Caco-2 (cell line): ENCODE data around the gene BCL2. TPM values are rescaled to one million over a fixed set of nuclear protein-coding genes. Genes with fewer than 3 reads are reported as not detected.

Experiments used
- BruUV-seq: library from RNA; stranded (reverse); fragments of 400-500 nt; replicated peaks from 2 replicates; lab custom pipeline; 2021; lab: Mats Ljungman, UMichigan
- CTCF ChIA-PET: fragments of 300-600 bp; sonication (Branson Sonifier 250); formaldehyde crosslinking; loops from one replicate; lab custom pipeline; 2022; ENCODE audit warnings: antibody characterized with exemption; lab: Charles Lee
- POLR2A ChIA-PET: fragments of 300-600 bp; sonication (Branson Sonifier 250); formaldehyde crosslinking; loops from one replicate; lab custom pipeline; 2022; ENCODE audit warnings: antibody characterized with exemption; lab: Charles Lee
- DNase-seq, 2 experiments: peaks; one replicate each; pipeline versions ENCODE4 v3.0.0 to v3.0.0-alpha.2; 2020 to 2022
- H3K27me3 ChIP-seq: replicated peaks from 2 replicates; pipeline ENCODE4 v1.6.0; 2011; ENCODE audit warnings: low read length; ENCODE audit not compliant: control insufficient read depth, insufficient read depth
- H3K36me3 ChIP-seq: 2 replicates; pipeline ENCODE4 v1.5.1; 2011; ENCODE audit warnings: low read length; ENCODE audit not compliant: control insufficient read depth, insufficient read depth
- H3K4me1 ChIP-seq: fragments of 250-450 bp; sonication (Bioruptor Pico); 2 replicates; pipeline ENCODE4 v1.5.1; 2020; ENCODE audit warnings: mild to moderate bottlenecking
- H3K4me3 ChIP-seq: 2 replicates; pipeline ENCODE4 v1.5.1; 2011; ENCODE audit warnings: low read depth, mild to moderate bottlenecking, control low read depth, low read length
- H3K9me3 ChIP-seq: fragments of 250-450 bp; sonication (Bioruptor Pico); 2 replicates; pipeline ENCODE4 v1.5.1; 2020; ENCODE audit warnings: mild to moderate bottlenecking, moderate library complexity
- H3K27ac Mint-ChIP-seq: one replicate; pipeline ENCODE4 v1.8.0; 2022; ENCODE audit warnings: mixed read lengths; ENCODE audit not compliant: unreplicated experiment
- H3K27me3 Mint-ChIP-seq: one replicate; pipeline ENCODE4 v1.8.0; 2022; ENCODE audit warnings: mixed read lengths; ENCODE audit not compliant: insufficient read depth, unreplicated experiment
- H3K36me3 Mint-ChIP-seq: one replicate; pipeline ENCODE4 v1.8.0; 2022; ENCODE audit warnings: mild to moderate bottlenecking, mixed read lengths; ENCODE audit not compliant: insufficient read depth, unreplicated experiment
- H3K4me1 Mint-ChIP-seq: one replicate; pipeline ENCODE4 v1.8.0; 2022; ENCODE audit warnings: low read depth, mixed read lengths; ENCODE audit not compliant: unreplicated experiment
- H3K4me3 Mint-ChIP-seq: one replicate; pipeline ENCODE4 v1.8.0; 2022; ENCODE audit warnings: mild to moderate bottlenecking, moderate library complexity, mixed read lengths; ENCODE audit not compliant: unreplicated experiment
- H3K9me3 Mint-ChIP-seq: one replicate; pipeline ENCODE4 v1.8.0; 2022; ENCODE audit warnings: mixed read lengths; ENCODE audit not compliant: unreplicated experiment
- CTCF ChIP-seq, 2 experiments: fragments of 200-600 bp in 1 of 2; IDR thresholded peaks; 1 replicate in 1 of 2; 2 replicates in 1 of 2; pipeline versions ENCODE4 v1.5.1 to v1.8.0; 2011 to 2022; ENCODE audit warnings: antibody characterized with exemption in 1 of 2, control low read depth in 1 of 2, inconsistent platforms in 1 of 2, low read depth in 1 of 2, low read length in 1 of 2, mild to moderate bottlenecking in 1 of 2, moderate library complexity in 1 of 2; ENCODE audit not compliant: insufficient read depth in 1 of 2, severe bottlenecking in 1 of 2, unreplicated experiment in 1 of 2
- intact Hi-C: fragments of 100-400 bp; cut with micrococcal nuclease; formaldehyde crosslinking; loops from one replicate; pipeline ENCODE4 v1.10.0; 2022; ENCODE audit not compliant: unreplicated experiment
- total RNA-seq: library from RNA; stranded (reverse); gene quantifications from 2 replicates; pipeline ENCODE4 v1.2.3, GENCODE V29; 2022

BCL2 gene
- total RNA-seq, 1 experiment from 2014 or later, result 6.5 TPM

GRCh38 chr18:63254716-63255399 is 64.7 kb downstream of the BCL2 start:
- TF ChIP-seq CTCF (IDR thresholded peaks at IDR 0.05; ENCODE audit: insufficient read depth in 1 of 2, low read depth in 1 of 2, low read length in 1 of 2, severe bottlenecking in 1 of 2, unreplicated experiment in 1 of 2), result no peak
- Histone ChIP-seq H3K9me3 (no peaks in the 10 kb centered on the region), H3K4me1 (no peaks in the 10 kb centered on the region), H3K36me3 (no peaks in the 10 kb centered on the region), H3K4me3 (no peak overlapping the region), H3K27me3 (no peaks in the 10 kb centered on the region)
- Mint-ChIP-seq H3K4me3 (no peak overlapping the region), H3K9me3 (no peaks in the 10 kb centered on the region), H3K27ac (no peak overlapping the region), H3K36me3 (peaks cover 6% of the 10 kb centered on the region), H3K4me1 (no peaks in the 10 kb centered on the region), H3K27me3 (no peaks in the 10 kb centered on the region)
- ChIA-PET CTCF (no interaction called here), POLR2A (no interaction called here)
- intact Hi-C loops, result no loop called here
- no peak for DNase-seq
- BruUV-seq, result no TSS peak

GRCh38 chr18:63253428-63254372 is 65.9 kb downstream of the BCL2 start:
- H3K4me1 ChIP-seq, result no peaks in the 10 kb centered on the region
- no peaks in the 10 kb centered on the region for H3K4me1 Mint-ChIP-seq
- no peaks in the 10 kb centered on the region for H3K36me3 ChIP-seq
- H3K4me3 ChIP-seq, result no peak overlapping the region
- peaks cover 6% of the 10 kb centered on the region for H3K36me3 Mint-ChIP-seq
- no peak for TF ChIP-seq CTCF (IDR thresholded peaks at IDR 0.05; ENCODE audit: insufficient read depth in 1 of 2, low read depth in 1 of 2, low read length in 1 of 2, severe bottlenecking in 1 of 2, unreplicated experiment in 1 of 2)
- no peaks in the 10 kb centered on the region for H3K9me3 ChIP-seq
- no peak overlapping the region for H3K4me3 Mint-ChIP-seq
- no peaks in the 10 kb centered on the region for H3K27me3 Mint-ChIP-seq
- ChIA-PET CTCF (no interaction called here), POLR2A (no interaction called here)
- H3K27ac Mint-ChIP-seq, result no peak overlapping the region
- no peak for DNase-seq
- H3K9me3 Mint-ChIP-seq, result no peaks in the 10 kb centered on the region
- BruUV-seq, result no TSS peak
- no peaks in the 10 kb centered on the region for H3K27me3 ChIP-seq
- intact Hi-C loops, result no loop called here

- H3K27me3 ChIP-seq, result no peaks in the 10 kb centered on the region
- no peak overlapping the region for H3K27ac Mint-ChIP-seq
- POLR2A ChIA-PET, result no interaction called here
- no peaks in the 10 kb centered on the region for H3K36me3 ChIP-seq
- no peak overlapping the region for H3K4me3 ChIP-seq
- H3K27me3 Mint-ChIP-seq, result no peaks in the 10 kb centered on the region
- no peaks in the 10 kb centered on the region for H3K4me1 ChIP-seq
- no peaks in the 10 kb centered on the region for H3K4me1 Mint-ChIP-seq
- CTCF ChIA-PET, result no interaction called here
- DNase-seq, result no peak
- no peak for TF ChIP-seq CTCF (IDR thresholded peaks at IDR 0.05; ENCODE audit: insufficient read depth in 1 of 2, low read depth in 1 of 2, low read length in 1 of 2, severe bottlenecking in 1 of 2, unreplicated experiment in 1 of 2)
- H3K9me3 Mint-ChIP-seq, result no peaks in the 10 kb centered on the region
- no peaks in the 10 kb centered on the region for H3K9me3 ChIP-seq
- H3K36me3 Mint-ChIP-seq, result peaks cover 6% of the 10 kb centered on the region
- intact Hi-C loops, result no loop called here
- no TSS peak for BruUV-seq
- no peak overlapping the region for H3K4me3 Mint-ChIP-seq
Observed at GRCh38 chr18:63253014-63253413, 66.6 kb downstream of the BCL2 start.
